BE2C (cell line): Measurements from ENCODE around the gene GABBR2.
"Not testable (repeated sequence)": the region's sequence is repeated elsewhere in the genome, so short reads cannot be mapped to it uniquely, and the experiment has no call there.

ENCODE experiments used
- DNase-seq: peaks from one replicate; pipeline ENCODE4 v3.0.0-alpha.2; 2020
- H3K27me3 ChIP-seq: fragments of 250-450 bp; sonication (Bioruptor Pico); 2 replicates; pipeline ENCODE4 v1.5.1; 2020; ENCODE audit warnings: mild to moderate bottlenecking
- H3K36me3 ChIP-seq: fragments of 250-450 bp; sonication (Bioruptor Pico); 2 replicates; pipeline ENCODE4 v1.5.1; 2020; ENCODE audit warnings: mild to moderate bottlenecking
- H3K4me1 ChIP-seq: fragments of 250-450 bp; sonication (Bioruptor Pico); 2 replicates; pipeline ENCODE4 v1.5.1; 2020
- H3K4me3 ChIP-seq: 2 replicates; pipeline ENCODE4 v1.5.1; 2011; ENCODE audit warnings: low read depth, low read length
- H3K9me3 ChIP-seq: fragments of 250-450 bp; sonication (Bioruptor Pico); 2 replicates; pipeline ENCODE4 v1.5.1; 2020
- TF ChIP-seq, protein P1 (sequence below): IDR thresholded peaks from 2 replicates; pipeline ENCODE4 v1.5.1; 2012; ENCODE audit warnings: mild to moderate bottlenecking, low read depth, low read length

Gene GABBR2

GRCh38 chr9:98686961-98687855, 21.5 kb downstream of the GABBR2 start:
- no peaks in the 10 kb centered on the region for H3K9me3 ChIP-seq
- DNase-seq = no peak
- no peak overlapping the region for H3K4me3 ChIP-seq
- no peaks in the 10 kb centered on the region for H3K4me1 ChIP-seq
- no peaks in the 10 kb centered on the region for H3K36me3 ChIP-seq
- TF ChIP-seq, protein P1, sequence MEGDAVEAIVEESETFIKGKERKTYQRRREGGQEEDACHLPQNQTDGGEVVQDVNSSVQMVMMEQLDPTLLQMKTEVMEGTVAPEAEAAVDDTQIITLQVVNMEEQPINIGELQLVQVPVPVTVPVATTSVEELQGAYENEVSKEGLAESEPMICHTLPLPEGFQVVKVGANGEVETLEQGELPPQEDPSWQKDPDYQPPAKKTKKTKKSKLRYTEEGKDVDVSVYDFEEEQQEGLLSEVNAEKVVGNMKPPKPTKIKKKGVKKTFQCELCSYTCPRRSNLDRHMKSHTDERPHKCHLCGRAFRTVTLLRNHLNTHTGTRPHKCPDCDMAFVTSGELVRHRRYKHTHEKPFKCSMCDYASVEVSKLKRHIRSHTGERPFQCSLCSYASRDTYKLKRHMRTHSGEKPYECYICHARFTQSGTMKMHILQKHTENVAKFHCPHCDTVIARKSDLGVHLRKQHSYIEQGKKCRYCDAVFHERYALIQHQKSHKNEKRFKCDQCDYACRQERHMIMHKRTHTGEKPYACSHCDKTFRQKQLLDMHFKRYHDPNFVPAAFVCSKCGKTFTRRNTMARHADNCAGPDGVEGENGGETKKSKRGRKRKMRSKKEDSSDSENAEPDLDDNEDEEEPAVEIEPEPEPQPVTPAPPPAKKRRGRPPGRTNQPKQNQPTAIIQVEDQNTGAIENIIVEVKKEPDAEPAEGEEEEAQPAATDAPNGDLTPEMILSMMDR = no peak
- H3K27me3 ChIP-seq = no peaks in the 10 kb centered on the region

- not testable (repeated sequence) for H3K27me3 ChIP-seq, H3K4me1 ChIP-seq, H3K4me3 ChIP-seq, DNase-seq, H3K36me3 ChIP-seq, H3K9me3 ChIP-seq
Measured at GRCh38 chr9:98684816-98685215, 23.9 kb downstream of the GABBR2 start.

- Histone ChIP-seq H3K36me3 (no peaks in the 10 kb centered on the region), H3K27me3 (0 out of 2 replicates have a peak, but pooled peaks cover 2% of the 10 kb centered on the region), H3K9me3 (no peaks in the 10 kb centered on the region; the same call in 1 of the 2 replicates), H3K4me1 (no peaks in the 10 kb centered on the region), H3K4me3 (no peak overlapping the region)
- no peak for DNase-seq
- TF ChIP-seq, protein P1 = peak; percentile 57
Measured at GRCh38 chr9:98678244-98678842, 30.4 kb downstream of the GABBR2 start.

- TF ChIP-seq, protein P1 = no peak
- peaks cover 8% of the 10 kb centered on the region for H3K27me3 ChIP-seq
- H3K36me3 ChIP-seq = no peaks in the 10 kb centered on the region
- no peaks in the 10 kb centered on the region; the same call in 1 of the 2 replicates for H3K9me3 ChIP-seq
- H3K4me3 ChIP-seq = no peak overlapping the region
- no peaks in the 10 kb centered on the region for H3K4me1 ChIP-seq
- DNase-seq = no peak
Measured at GRCh38 chr9:98673681-98674080, 35.1 kb downstream of the GABBR2 start.

DNA sequence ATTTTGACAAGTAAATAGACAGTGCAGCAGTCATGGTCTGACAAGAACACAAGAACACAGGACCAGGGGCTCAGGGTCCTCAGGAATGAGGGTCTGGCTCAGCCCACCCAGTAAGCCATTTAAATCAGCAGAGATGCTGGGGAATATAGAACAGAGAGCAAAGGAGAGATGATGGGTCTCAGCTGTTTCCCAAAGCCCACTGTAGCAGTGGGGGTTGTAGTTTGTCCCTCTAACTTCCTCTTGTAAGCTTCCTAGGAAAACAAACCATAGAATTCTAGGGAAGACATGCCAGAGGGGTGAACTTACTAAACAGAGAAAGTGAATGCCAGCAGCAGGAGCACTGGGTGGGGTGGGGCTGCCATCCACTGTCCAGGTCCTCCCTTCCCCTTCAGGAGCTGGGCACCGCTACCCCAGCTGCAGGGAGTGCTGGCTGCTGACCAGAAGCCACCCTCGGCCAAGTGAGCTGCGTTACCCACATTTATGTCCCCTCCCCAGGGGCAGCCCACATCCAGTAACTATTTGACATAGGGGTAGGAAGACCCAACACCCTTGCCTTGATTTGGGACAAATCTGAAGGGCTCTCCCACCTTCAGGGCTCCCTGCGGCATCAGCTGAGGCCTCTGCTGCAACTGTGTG, 41.6 kb downstream of the GABBR2 start:
- Histone ChIP-seq H3K36me3 (no peaks in the 10 kb centered on the region), H3K9me3 (no peaks in the 10 kb centered on the region), H3K4me1 (no peaks in the 10 kb centered on the region), H3K4me3 (no peak overlapping the region), H3K27me3 (no peaks in the 10 kb centered on the region; the same call in none of the 2 replicates)
- no peak for DNase-seq
- TF ChIP-seq, protein P1 = no peak

DNA sequence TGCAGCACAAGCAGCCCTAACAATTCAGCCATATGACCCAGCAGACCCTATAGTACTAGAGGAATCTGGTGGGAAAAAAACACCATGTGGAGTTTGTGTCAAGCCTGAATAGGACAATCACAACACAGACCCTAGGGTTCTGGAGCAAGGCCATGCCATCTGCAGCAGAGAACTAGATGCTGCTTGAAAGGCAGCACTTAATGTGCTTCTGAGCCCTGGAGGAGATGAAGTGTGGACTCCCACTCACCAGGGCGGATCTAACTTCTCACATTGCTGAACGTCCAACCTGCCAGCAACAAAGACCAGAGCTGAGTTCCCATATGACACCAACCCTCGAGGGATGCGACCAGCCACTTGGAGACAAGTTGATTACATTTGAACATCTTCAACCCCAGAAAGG, 43.2 kb downstream of the GABBR2 start:
- Histone ChIP-seq H3K27me3 (peaks cover under 1% of the 10 kb centered on the region), H3K36me3 (no peaks in the 10 kb centered on the region), H3K4me3 (no peak overlapping the region), H3K9me3 (no peaks in the 10 kb centered on the region), H3K4me1 (no peaks in the 10 kb centered on the region)
- TF ChIP-seq, protein P1 = no peak
- no peak for DNase-seq
